Measurements from ENCODE around the gene SYPL2. TPM values are rescaled to one million over a fixed set of nuclear protein-coding genes. Genes with fewer than 3 reads are reported as not detected.

SYPL2 gene
- total and polyA plus RNA-seq, 4 donors: 0.14 to 4.7 (median 3.7) TPM

DNA sequence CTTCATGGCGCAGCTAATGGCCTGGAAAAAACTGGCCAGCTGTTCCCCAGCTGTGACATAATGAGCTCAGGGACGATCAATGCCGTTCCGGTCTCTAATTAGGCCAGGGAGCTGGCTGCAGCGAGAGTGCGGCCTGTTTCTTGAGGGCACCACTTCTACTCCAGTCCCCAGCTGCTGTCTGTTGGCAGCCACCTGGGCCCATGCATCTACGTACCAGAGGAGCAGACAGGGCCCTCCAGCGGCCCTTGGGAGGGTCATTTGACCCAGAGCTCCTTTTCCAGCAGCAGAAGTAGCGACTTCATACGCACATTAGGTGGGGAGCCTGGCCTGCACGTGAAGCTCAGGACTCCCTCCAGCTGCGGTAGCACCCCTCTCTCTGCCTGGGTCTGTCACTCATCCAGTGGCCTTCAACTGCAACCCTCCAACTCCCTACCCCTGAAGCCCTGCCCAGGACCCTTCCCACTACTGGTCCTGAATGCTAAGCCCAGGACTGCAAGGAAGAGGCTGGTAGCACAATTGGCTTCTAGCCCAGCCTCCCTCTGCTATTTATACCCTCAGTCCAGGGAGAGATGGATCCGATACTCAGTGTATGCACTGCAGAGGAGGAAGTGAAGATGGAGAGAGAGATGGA, 64.2 kb downstream of the SYPL2 start (continued):
- TF ChIP-seq, protein P1, sequence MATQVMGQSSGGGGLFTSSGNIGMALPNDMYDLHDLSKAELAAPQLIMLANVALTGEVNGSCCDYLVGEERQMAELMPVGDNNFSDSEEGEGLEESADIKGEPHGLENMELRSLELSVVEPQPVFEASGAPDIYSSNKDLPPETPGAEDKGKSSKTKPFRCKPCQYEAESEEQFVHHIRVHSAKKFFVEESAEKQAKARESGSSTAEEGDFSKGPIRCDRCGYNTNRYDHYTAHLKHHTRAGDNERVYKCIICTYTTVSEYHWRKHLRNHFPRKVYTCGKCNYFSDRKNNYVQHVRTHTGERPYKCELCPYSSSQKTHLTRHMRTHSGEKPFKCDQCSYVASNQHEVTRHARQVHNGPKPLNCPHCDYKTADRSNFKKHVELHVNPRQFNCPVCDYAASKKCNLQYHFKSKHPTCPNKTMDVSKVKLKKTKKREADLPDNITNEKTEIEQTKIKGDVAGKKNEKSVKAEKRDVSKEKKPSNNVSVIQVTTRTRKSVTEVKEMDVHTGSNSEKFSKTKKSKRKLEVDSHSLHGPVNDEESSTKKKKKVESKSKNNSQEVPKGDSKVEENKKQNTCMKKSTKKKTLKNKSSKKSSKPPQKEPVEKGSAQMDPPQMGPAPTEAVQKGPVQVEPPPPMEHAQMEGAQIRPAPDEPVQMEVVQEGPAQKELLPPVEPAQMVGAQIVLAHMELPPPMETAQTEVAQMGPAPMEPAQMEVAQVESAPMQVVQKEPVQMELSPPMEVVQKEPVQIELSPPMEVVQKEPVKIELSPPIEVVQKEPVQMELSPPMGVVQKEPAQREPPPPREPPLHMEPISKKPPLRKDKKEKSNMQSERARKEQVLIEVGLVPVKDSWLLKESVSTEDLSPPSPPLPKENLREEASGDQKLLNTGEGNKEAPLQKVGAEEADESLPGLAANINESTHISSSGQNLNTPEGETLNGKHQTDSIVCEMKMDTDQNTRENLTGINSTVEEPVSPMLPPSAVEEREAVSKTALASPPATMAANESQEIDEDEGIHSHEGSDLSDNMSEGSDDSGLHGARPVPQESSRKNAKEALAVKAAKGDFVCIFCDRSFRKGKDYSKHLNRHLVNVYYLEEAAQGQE (IDR thresholded peaks at IDR 0.05): no peak
- TF ChIP-seq SP1 (IDR thresholded peaks at IDR 0.05) (no peak), EGR1 (IDR thresholded peaks at IDR 0.05; ENCODE audit: low read depth in 2 of 2) (no peak), TAF1 (conservative IDR thresholded peaks at IDR 0.05) (no peak)

DNA sequence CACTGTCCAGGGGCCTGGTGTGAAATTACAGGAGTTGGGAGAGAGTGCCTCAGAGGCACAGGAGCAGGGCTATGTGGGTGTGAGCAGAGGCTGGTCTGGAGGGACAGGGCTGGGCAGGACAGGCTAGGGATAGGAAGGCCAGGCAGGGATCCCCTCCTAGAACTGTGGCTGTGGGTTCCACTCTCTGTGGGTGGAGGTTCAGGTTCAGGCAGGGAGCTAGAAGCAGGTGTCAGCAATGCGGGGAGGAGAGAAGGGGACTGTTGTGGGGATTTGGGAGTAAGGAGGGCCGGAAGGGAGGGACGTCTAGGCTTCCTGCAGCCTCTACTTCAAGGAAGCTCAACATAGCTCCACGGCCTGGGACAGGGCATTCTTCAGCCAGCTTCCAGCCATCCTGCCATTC, 65.0 kb downstream of the SYPL2 start:
- Histone ChIP-seq H3K36me3 (ENCODE audit: control insufficient read depth in 4 of 4, insufficient read depth in 3 of 4, low read depth in 1 of 4, low read length in 3 of 4) (no peaks in the 10 kb centered on the region), H3K27ac (ENCODE audit: low read depth in 1 of 2, low read length in 2 of 2) (no peak overlapping the region), H3K9ac (ENCODE audit: low read depth in 1 of 2, low read length in 2 of 2) (no peak overlapping the region), H3K27me3 (ENCODE audit: control insufficient read depth in 4 of 4, insufficient read depth in 4 of 4, low read length in 3 of 4) (no peaks in the 10 kb centered on the region), H3K4me3 (ENCODE audit: low read depth in 1 of 3, low read length in 3 of 3) (no peak overlapping the region), H3K9me3 (ENCODE audit: control insufficient read depth in 4 of 4, low read length in 3 of 4) (no peaks in the 10 kb centered on the region), H3K4me1 (ENCODE audit: control insufficient read depth in 4 of 4, insufficient read depth in 4 of 4, low read length in 3 of 4) (peaks cover 0 to 4% (median 1%) of the 10 kb centered on the region in 4 donors)
- TF ChIP-seq YY1 (IDR thresholded peaks at IDR 0.05): no peak
- no peak for TF ChIP-seq JUND (IDR thresholded peaks at IDR 0.05)
- TF ChIP-seq TAF1 (conservative IDR thresholded peaks at IDR 0.05): no peak
- TF ChIP-seq RAD21 (IDR thresholded peaks at IDR 0.05): no peak
- TF ChIP-seq, protein P2, sequence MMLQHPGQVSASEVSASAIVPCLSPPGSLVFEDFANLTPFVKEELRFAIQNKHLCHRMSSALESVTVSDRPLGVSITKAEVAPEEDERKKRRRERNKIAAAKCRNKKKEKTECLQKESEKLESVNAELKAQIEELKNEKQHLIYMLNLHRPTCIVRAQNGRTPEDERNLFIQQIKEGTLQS (IDR thresholded peaks at IDR 0.05): no peak
- TF ChIP-seq, protein P3, sequence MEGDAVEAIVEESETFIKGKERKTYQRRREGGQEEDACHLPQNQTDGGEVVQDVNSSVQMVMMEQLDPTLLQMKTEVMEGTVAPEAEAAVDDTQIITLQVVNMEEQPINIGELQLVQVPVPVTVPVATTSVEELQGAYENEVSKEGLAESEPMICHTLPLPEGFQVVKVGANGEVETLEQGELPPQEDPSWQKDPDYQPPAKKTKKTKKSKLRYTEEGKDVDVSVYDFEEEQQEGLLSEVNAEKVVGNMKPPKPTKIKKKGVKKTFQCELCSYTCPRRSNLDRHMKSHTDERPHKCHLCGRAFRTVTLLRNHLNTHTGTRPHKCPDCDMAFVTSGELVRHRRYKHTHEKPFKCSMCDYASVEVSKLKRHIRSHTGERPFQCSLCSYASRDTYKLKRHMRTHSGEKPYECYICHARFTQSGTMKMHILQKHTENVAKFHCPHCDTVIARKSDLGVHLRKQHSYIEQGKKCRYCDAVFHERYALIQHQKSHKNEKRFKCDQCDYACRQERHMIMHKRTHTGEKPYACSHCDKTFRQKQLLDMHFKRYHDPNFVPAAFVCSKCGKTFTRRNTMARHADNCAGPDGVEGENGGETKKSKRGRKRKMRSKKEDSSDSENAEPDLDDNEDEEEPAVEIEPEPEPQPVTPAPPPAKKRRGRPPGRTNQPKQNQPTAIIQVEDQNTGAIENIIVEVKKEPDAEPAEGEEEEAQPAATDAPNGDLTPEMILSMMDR (IDR thresholded peaks at IDR 0.05; ENCODE audit: low read depth, low read length, missing input control): no peak
- TF ChIP-seq, protein P4, sequence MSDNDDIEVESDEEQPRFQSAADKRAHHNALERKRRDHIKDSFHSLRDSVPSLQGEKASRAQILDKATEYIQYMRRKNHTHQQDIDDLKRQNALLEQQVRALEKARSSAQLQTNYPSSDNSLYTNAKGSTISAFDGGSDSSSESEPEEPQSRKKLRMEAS (IDR thresholded peaks at IDR 0.05): no peak
- no peak for TF ChIP-seq FOXA1 (IDR thresholded peaks at IDR 0.05)
- TF ChIP-seq GABPA (IDR thresholded peaks at IDR 0.05 in 1 of 2, conservative IDR thresholded peaks at IDR 0.05 in 1 of 2): no peak
- no peak for TF ChIP-seq RXRA (IDR thresholded peaks at IDR 0.05)
- no peak for TF ChIP-seq NR2F2 (IDR thresholded peaks at IDR 0.05)
- no peak for TF ChIP-seq FOXA2 (IDR thresholded peaks at IDR 0.05)
- TF ChIP-seq SP1 (IDR thresholded peaks at IDR 0.05): no peak
- TF ChIP-seq, protein P5, sequence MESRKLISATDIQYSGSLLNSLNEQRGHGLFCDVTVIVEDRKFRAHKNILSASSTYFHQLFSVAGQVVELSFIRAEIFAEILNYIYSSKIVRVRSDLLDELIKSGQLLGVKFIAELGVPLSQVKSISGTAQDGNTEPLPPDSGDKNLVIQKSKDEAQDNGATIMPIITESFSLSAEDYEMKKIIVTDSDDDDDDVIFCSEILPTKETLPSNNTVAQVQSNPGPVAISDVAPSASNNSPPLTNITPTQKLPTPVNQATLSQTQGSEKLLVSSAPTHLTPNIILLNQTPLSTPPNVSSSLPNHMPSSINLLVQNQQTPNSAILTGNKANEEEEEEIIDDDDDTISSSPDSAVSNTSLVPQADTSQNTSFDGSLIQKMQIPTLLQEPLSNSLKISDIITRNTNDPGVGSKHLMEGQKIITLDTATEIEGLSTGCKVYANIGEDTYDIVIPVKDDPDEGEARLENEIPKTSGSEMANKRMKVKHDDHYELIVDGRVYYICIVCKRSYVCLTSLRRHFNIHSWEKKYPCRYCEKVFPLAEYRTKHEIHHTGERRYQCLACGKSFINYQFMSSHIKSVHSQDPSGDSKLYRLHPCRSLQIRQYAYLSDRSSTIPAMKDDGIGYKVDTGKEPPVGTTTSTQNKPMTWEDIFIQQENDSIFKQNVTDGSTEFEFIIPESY (IDR thresholded peaks at IDR 0.05): no peak
- no peak for TF ChIP-seq HNF4G (IDR thresholded peaks at IDR 0.05)
- DNase-seq (ENCODE audit: low spot score): no peak
- WGBS: 84% methylated on average over 4 of the region's 4 CpGs

Other genes with a start within 250 kb of the SYPL2 start
- gene CELSR2, start 217.0 kb upstream of the SYPL2 start, total RNA-seq: 1 to 10 TPM; 1.5 to 1.6 TPM
- gene CELSR2, start 217.0 kb upstream of the SYPL2 start, polyA plus RNA-seq: under 1 TPM; 0.73 to 0.78 TPM
- gene PSRC1, start 183.4 kb upstream of the SYPL2 start, total RNA-seq: 1 to 10 TPM in 1 of 2 donors, under 1 TPM in 1; 0.25 to 2.6 TPM
- 1 to 10 TPM in 1 of 2 donors, under 1 TPM in 1; 0.76 to 1.4 TPM for gene PSRC1, start 183.4 kb upstream of the SYPL2 start, polyA plus RNA-seq
- gene MYBPHL, start 159.5 kb upstream of the SYPL2 start, total RNA-seq: not detected
- gene MYBPHL, start 159.5 kb upstream of the SYPL2 start, polyA plus RNA-seq: not detected
- 10 to 100 TPM in 1 of 2 donors, 1 to 10 TPM in 1; 5.4 to 10.6 TPM for gene SORT1, start 68.6 kb upstream of the SYPL2 start, total RNA-seq
- gene SORT1, start 68.6 kb upstream of the SYPL2 start, polyA plus RNA-seq: 1 to 10 TPM; 1.0 to 1.3 TPM
- 10 to 100 TPM; 26.3 to 73.2 TPM for gene PSMA5, start 40.1 kb upstream of the SYPL2 start, total RNA-seq
- gene PSMA5, start 40.1 kb upstream of the SYPL2 start, polyA plus RNA-seq: 10 to 100 TPM; 62.5 to 88.6 TPM
- 1 to 10 TPM in 1 of 2 donors, under 1 TPM in 1; 0.61 to 1.6 TPM for gene ATXN7L2, start 17.4 kb downstream of the SYPL2 start, total RNA-seq
- gene ATXN7L2, start 17.4 kb downstream of the SYPL2 start, polyA plus RNA-seq: 1 to 10 TPM; 1.0 to 1.7 TPM
- gene CYB561D1, start 27.5 kb downstream of the SYPL2 start, total RNA-seq: 1 to 10 TPM; 2.5 to 2.8 TPM
- gene CYB561D1, start 27.5 kb downstream of the SYPL2 start, polyA plus RNA-seq: 1 to 10 TPM; 1.3 to 1.5 TPM
- 1 to 10 TPM in 1 of 2 donors, under 1 TPM in 1; 0.75 to 4.6 TPM for gene AMIGO1, start 43.2 kb downstream of the SYPL2 start, total RNA-seq
- gene AMIGO1, start 43.2 kb downstream of the SYPL2 start, polyA plus RNA-seq: 1 to 10 TPM; 1.7 to 2.0 TPM
- not detected for gene GPR61, start 73.3 kb downstream of the SYPL2 start, total RNA-seq
- under 1 TPM in 1 of 2 donors, not detected in 1; 0.32 TPM for gene GPR61, start 73.3 kb downstream of the SYPL2 start, polyA plus RNA-seq
- gene GNAI3, start 82.1 kb downstream of the SYPL2 start, total RNA-seq: 1 to 10 TPM; 6.4 to 6.5 TPM
- gene GNAI3, start 82.1 kb downstream of the SYPL2 start, polyA plus RNA-seq: 1 to 10 TPM; 1.9 to 2.2 TPM
- gene GNAT2, start 153.1 kb downstream of the SYPL2 start, total RNA-seq: under 1 TPM; 0.09 to 0.17 TPM
- gene GNAT2, start 153.1 kb downstream of the SYPL2 start, polyA plus RNA-seq: under 1 TPM in 1 of 2 donors, not detected in 1; 0.17 TPM
- gene AMPD2, start 153.3 kb downstream of the SYPL2 start, total RNA-seq: 10 to 100 TPM; 19.2 to 87.4 TPM
- 10 to 100 TPM; 20.2 to 25.2 TPM for gene AMPD2, start 153.3 kb downstream of the SYPL2 start, polyA plus RNA-seq
- 10 to 100 TPM; 12.2 to 42.8 TPM for gene GSTM4, start 189.6 kb downstream of the SYPL2 start, total RNA-seq
- gene GSTM4, start 189.6 kb downstream of the SYPL2 start, polyA plus RNA-seq: 10 to 100 TPM; 25.5 to 36.2 TPM
- gene GSTM2, start 201.5 kb downstream of the SYPL2 start, total RNA-seq: 10 to 100 TPM in 1 of 2 donors, 1 to 10 TPM in 1; 7.1 to 15.1 TPM
- gene GSTM2, start 201.5 kb downstream of the SYPL2 start, polyA plus RNA-seq: 1 to 10 TPM; 7.4 to 8.4 TPM
- gene GSTM1, start 221.3 kb downstream of the SYPL2 start, total RNA-seq: 100 to 1,000 TPM in 1 of 2 donors, 10 to 100 TPM in 1; 14.7 to 273 TPM
- 100 to 1,000 TPM; 221 to 341 TPM for gene GSTM1, start 221.3 kb downstream of the SYPL2 start, polyA plus RNA-seq
- gene GSTM5, start 245.7 kb downstream of the SYPL2 start, total RNA-seq: 1 to 10 TPM in 1 of 2 donors, under 1 TPM in 1; 0.59 to 1.3 TPM
- gene GSTM5, start 245.7 kb downstream of the SYPL2 start, polyA plus RNA-seq: 1 to 10 TPM; 1.4 to 2.8 TPM